NCI-H82 treated with DMSO at 0.1 percent for 48 hours (cell line): ENCODE measurements around the gene TOR1AIP1.
A peak's percentile ranks its signal among the peaks of the same experiment; 100 is the strongest.

ENCODE experiments used
- DNase-seq: peaks from one replicate; lab custom pipeline; 2025; ENCODE audit not compliant: unreplicated experiment; lab: John Stamatoyannopoulos, UW

The TOR1AIP1 gene

GRCh38 chr1:179881642-179882252 is 338 bp upstream of the TOR1AIP1 start:
- DNase-seq, result no peak

GRCh38 chr1:179883040-179883744 is 1.1 kb downstream of the TOR1AIP1 start:
- DNase-seq, result peak; percentile 86

GRCh38 chr1:179883745-179884138 is 1.7 kb downstream of the TOR1AIP1 start:
- DNase-seq, result no peak

DNA sequence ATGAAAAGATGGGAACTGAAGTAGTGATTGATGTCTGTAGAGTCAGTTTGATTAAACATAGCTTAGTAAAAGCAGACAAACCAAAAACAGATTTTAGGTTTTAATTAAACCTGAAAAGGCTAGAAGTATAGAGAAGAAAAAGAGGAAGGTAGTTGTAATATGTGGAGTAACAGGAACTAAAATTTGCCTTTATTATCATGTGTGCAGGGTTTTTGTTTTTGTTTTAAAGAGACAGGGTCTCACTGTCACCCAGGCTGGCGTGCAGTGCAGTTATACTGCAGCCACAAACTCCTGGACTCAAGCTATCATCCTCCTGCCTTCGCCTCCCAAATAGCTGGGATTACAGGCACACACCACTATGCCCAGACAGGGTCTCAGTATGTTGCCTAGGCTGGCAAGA is 6.0 kb downstream of the TOR1AIP1 start:
- DNase-seq, result no peak

DNA sequence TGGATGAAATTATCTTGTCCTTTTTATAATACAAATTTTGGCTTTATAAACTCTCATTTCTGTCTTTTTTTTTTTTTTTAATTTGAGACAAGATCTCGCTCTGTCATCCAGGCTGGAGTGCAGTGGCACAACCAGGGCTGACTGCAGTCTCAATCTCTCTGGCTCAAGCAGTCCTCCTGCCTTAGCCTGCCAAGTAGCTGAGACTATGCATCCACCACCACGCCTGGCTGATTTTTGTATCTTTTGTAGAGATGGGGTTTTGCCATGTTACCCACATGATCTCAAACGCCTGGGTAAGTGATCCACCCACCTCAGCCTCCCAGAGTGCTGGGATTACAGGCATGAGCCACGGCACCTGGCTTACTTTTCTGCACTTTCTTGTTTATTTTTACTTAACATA is 7.5 kb downstream of the TOR1AIP1 start:
- DNase-seq, result no peak

DNA sequence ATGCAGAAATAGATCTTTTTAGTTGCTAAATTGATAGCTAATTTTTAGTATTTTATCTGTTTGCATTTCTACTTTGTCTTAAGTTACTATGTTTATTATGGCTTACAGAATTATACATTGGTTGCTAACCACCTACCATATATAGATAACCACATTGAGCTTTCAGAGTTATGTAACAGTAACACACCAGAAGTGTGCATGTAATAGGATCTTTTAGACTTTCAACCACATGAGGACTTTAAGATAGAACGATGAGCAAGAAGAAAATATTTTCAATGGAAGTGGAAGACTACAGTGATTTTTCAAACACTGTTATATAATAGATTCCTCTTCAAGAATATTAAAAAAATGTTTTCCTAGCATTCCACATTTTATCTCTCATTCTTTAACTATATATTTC is 28.8 kb downstream of the TOR1AIP1 start:
- no peak for DNase-seq

DNA sequence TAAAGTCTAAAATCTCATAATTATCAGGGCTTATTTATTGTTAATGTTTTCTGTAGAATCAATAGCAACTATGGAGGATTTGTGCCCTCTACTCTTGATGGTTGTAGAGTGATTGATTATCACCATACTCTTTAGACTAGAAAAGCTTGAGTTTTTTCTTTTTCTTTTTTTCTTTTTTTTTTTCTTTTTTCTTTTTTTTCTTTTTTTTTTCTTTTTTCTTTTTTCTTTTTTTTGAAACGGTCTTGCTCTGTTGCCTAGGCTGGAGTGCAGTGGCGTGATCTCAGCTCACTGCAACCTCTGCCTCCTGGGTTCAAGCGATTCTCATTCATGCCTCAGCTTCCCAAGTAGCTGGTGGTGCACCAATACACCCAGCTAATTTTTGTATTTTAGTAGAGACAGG is 29.7 kb downstream of the TOR1AIP1 start:
- DNase-seq, result no peak

- DNase-seq, result no peak
These were observed 35.7 kb downstream of the TOR1AIP1 start for GRCh38 chr1:179917601-179918429.

GRCh38 chr1:179921472-179921871 is 39.4 kb downstream of the TOR1AIP1 start:
- no peak for DNase-seq

DNA sequence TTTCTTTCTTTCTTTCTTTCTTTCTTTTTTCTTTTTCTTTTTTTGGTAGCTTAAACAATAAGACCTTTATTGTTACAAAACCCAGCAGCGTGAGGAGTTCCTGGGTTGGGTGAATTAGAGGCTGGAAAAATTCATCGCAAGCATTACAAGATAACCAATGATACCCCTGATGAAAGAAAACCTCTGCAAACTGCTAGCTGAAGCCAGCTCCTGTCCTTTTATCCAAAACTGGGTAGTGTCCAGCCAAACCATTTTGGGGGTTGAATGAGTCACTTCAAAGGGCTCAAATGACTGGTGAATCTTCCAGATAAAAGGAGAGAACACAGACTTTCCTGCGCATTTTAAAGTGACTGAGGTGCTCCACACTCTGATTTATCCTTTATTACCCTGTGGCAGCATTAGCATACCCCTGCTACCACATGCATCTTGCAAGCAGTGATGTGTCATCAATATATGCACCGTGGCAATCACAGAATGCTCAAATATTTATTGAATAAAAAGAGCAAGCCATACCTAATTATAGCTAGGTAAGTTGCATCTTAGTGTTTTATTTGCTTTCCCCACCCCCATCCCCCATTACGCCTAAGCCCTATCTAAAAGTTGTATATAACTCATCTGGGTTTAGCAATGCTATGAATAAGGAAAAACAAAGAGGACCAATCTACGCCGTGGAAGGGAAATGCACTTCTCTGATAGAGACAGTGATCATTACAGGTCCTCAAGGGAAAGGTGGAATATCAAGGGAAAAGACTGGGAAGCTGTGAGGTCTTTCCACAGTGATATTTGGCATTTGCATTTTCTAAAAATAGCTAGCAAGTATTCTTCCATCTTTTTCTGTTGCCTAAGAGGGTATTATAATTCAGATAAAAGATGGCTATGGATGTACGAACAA is 40.1 kb downstream of the TOR1AIP1 start:
- no peak for DNase-seq

- no peak for DNase-seq
These were observed 40.9 kb downstream of the TOR1AIP1 start for GRCh38 chr1:179923029-179923428.

- no peak for DNase-seq
These were observed 42.2 kb downstream of the TOR1AIP1 start for GRCh38 chr1:179924268-179924667.

DNA sequence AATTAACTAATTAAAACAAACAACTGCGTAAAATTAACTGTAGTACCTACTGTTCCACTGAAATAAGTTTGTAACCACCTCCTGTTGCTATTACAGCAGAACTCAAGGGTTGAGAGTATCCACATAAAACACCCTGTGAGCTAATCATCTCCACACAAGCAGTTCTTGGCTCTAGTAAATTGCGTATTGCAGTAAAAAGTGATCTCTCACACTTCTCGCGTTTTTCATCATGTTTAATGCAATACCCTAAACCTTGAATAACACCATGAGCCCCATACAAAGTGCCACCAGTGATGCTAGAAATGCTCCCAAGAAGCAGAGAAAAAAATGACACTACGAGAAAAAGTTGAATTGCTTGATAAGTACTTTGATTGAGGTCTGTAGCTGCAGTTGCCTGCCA is 43.2 kb downstream of the TOR1AIP1 start:
- no peak for DNase-seq

GRCh38 chr1:179925922-179926849 is 44.1 kb downstream of the TOR1AIP1 start:
- no peak for DNase-seq

- DNase-seq, result no peak
These were observed 44.7 kb downstream of the TOR1AIP1 start for GRCh38 chr1:179926850-179927205.

DNA sequence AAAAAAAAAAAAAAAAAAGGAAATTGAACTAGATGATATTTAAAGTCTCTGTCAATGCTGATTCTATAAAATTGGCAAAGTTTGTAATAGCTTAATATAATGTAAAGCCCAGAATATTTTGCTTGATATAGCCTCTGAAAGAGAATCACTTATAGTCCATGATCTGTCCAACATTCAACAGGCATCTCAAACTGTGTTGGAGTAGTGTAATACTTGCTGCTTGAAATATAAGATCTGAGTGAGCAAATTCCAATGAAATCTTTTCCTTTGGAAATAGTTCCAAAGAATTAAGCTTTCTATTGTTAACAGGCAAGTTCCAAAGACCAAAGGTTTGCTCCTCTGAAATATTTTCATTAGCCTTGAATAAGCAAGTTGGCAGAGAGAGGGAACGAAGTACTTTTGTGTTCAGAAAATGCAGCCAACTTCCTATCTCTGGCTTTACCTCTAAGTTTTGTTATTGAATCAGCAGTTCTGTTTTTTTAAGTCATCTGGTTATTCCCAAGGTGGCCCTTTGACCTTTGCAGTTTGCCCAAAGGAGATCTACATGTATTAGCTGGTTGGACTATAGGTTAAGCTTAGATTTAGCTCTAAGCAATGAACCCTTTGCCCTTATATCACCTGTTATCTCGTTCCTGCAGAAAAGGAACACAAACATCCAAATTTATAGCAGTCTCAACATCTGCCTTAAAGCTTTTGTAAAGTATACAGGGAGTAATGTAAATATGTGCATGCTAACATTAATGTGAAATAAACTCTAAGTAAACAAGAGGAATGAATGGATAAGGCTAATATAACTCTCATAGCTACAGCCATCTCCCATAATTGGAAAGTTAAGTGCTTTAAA is 48.1 kb downstream of the TOR1AIP1 start:
- no peak for DNase-seq

- DNase-seq, result no peak
These were observed 48.8 kb downstream of the TOR1AIP1 start for GRCh38 chr1:179930867-179931266.

DNA sequence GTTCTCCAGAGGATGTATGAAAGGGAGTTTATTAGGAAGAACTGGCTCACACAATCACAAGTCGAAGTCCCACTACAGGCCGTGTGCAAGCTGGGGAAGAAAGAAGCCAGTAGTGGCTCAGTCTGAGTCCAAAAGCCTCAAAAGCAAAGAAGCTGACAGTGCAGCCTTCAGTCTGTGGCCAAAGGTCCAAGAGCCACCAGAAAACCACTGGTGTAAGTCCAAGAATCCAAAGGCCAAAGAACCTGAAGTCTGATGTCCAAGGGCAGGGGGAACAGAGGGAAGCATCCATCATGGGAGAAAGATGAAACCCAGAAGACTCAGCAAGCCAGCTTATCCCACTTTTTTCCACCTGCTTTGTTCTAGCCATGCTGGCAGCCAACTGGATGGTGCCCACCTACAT is 51.1 kb downstream of the TOR1AIP1 start:
- DNase-seq, result no peak

GRCh38 chr1:179935909-179936496 is 53.9 kb downstream of the TOR1AIP1 start:
- no peak for DNase-seq
